ENCODE data around the gene SLC5A10. TPM values are rescaled to one million over a fixed set of nuclear protein-coding genes. Genes with fewer than 3 reads are reported as not detected.

The SLC5A10 gene
- total and polyA plus RNA-seq, 2 experiments from 2014 or later: 0.10 TPM; not detected in 1

GRCh38 chr17:18933102-18934058, 18.6 kb upstream of the SLC5A10 start (continued):
- TF ChIP-seq REST (IDR thresholded peaks at IDR 0.05; ENCODE audit: unreplicated experiment) (no peak), NANOG (IDR thresholded peaks at IDR 0.05; ENCODE audit: borderline replicate concordance) (no peak), ZNF114 (CRISPR knock-in tag; IDR thresholded peaks at IDR 0.05) (no peak)

GRCh38 chr17:18937981-18938691, 13.8 kb upstream of the SLC5A10 start:
- H3K4me3 ChIP-seq: no peak overlapping the region
- H2AFZ ChIP-seq: peak overlapping the region; percentile 72
- peaks cover 2% of the 10 kb centered on the region for H3K27me3 Mint-ChIP-seq (ENCODE audit: insufficient read depth, low read depth, poor library complexity)
- TF ChIP-seq REST (IDR thresholded peaks at IDR 0.05; ENCODE audit: unreplicated experiment) (no peak), EZH2phosphoT487 (IDR thresholded peaks at IDR 0.05; ENCODE audit: unreplicated experiment) (no peak), NANOG (IDR thresholded peaks at IDR 0.05; ENCODE audit: borderline replicate concordance) (no peak), EZH2 (IDR thresholded peaks at IDR 0.05; ENCODE audit: low read depth, unreplicated experiment) (no peak), ZNF114 (CRISPR knock-in tag; IDR thresholded peaks at IDR 0.05) (no peak), STAT1 (IDR thresholded peaks at IDR 0.05; ENCODE audit: unreplicated experiment) (no peak), ZNF462 (CRISPR knock-in tag; IDR thresholded peaks at IDR 0.05) (no peak), CREB1 (CRISPR knock-in tag; IDR thresholded peaks at IDR 0.05; ENCODE audit: low read depth) (no peak)

More at GRCh38 chr17:18937981-18938691, 13.8 kb upstream of the SLC5A10 start:
- H4K20me1 ChIP-seq (replicated peaks; ENCODE audit: insufficient read depth): no peaks in the 10 kb centered on the region
- H3K27ac Mint-ChIP-seq: no peak overlapping the region
- DNase-seq (ENCODE audit: low spot score) (no peak), ATAC-seq (no peak)
- H3K36me3 Mint-ChIP-seq (ENCODE audit: low read depth): no peaks in the 10 kb centered on the region
- no peaks in the 10 kb centered on the region for H3F3A ChIP-seq (replicated peaks; ENCODE audit: low read depth)
- H3K9me2 ChIP-seq (ENCODE audit: insufficient read depth): no peaks in the 10 kb centered on the region
- H3K36me3 ChIP-seq (ENCODE audit: insufficient read depth): no peaks in the 10 kb centered on the region
- no peaks in the 10 kb centered on the region for H3K79me2 ChIP-seq (replicated peaks; ENCODE audit: insufficient read depth)
- no peaks in the 10 kb centered on the region for H3K27me3 ChIP-seq (ENCODE audit: insufficient read depth)
- H3K4me2 ChIP-seq: no peak overlapping the region
- H3K4me1 ChIP-seq (ENCODE audit: insufficient read depth): no peaks in the 10 kb centered on the region
- no peak overlapping the region for H3K27ac ChIP-seq (ENCODE audit: low read depth)
- H3K4me1 Mint-ChIP-seq: no peaks in the 10 kb centered on the region
- H3K4me3 Mint-ChIP-seq: no peak overlapping the region
- H3K9me3 Mint-ChIP-seq: no peaks in the 10 kb centered on the region

All from GM23338 (cell line).